ENCODE measurements around the gene HGFAC.

HGFAC gene

GRCh38 chr4:3413217-3413671 lies 28.5 kb upstream of the HGFAC start:
- TF ChIP-seq CTCF (IDR thresholded peaks at IDR 0.05; ENCODE audit: insufficient read depth, low read length, poor library complexity, severe bottlenecking) = no peak

GRCh38 chr4:3413675-3414420 lies 27.9 kb upstream of the HGFAC start:
- Histone ChIP-seq H3K27me3 (replicated peaks; ENCODE audit: control insufficient read depth, insufficient read depth, low read length) (no peaks in the 10 kb centered on the region; the same call in 1 of the 2 replicates), H3K36me3 (ENCODE audit: control insufficient read depth, insufficient read depth, low read length) (no peaks in the 10 kb centered on the region), H3K4me3 (replicated peaks; ENCODE audit: low read depth, low read length) (no peak overlapping the region)
- no peak for TF ChIP-seq CTCF (IDR thresholded peaks at IDR 0.05; ENCODE audit: insufficient read depth, low read length, poor library complexity, severe bottlenecking)
- DNase-seq (ENCODE audit: extremely low read depth, insufficient read length) = no peak

More at GRCh38 chr4:3413217-3413671, 28.5 kb upstream of the HGFAC start:
- DNase-seq (ENCODE audit: extremely low read depth, insufficient read length) = no peak
- H3K4me3 ChIP-seq (replicated peaks; ENCODE audit: low read depth, low read length) = no peak overlapping the region
- H3K27me3 ChIP-seq (replicated peaks; ENCODE audit: control insufficient read depth, insufficient read depth, low read length) = no peaks in the 10 kb centered on the region; the same call in 1 of the 2 replicates
- no peaks in the 10 kb centered on the region for H3K36me3 ChIP-seq (ENCODE audit: control insufficient read depth, insufficient read depth, low read length)

- Histone ChIP-seq H3K4me3 (replicated peaks; ENCODE audit: low read depth, low read length) (no peak overlapping the region), H3K27me3 (replicated peaks; ENCODE audit: control insufficient read depth, insufficient read depth, low read length) (no peaks in the 10 kb centered on the region; the same call in 1 of the 2 replicates), H3K36me3 (ENCODE audit: control insufficient read depth, insufficient read depth, low read length) (no peaks in the 10 kb centered on the region)
- no peak for TF ChIP-seq CTCF (IDR thresholded peaks at IDR 0.05; ENCODE audit: insufficient read depth, low read length, poor library complexity, severe bottlenecking)
- DNase-seq (ENCODE audit: extremely low read depth, insufficient read length) = no peak
Measured at GRCh38 chr4:3414421-3415279, 27.1 kb upstream of the HGFAC start.

GRCh38 chr4:3415471-3416141 lies 26.2 kb upstream of the HGFAC start:
- no peak for TF ChIP-seq CTCF (IDR thresholded peaks at IDR 0.05; ENCODE audit: insufficient read depth, low read length, poor library complexity, severe bottlenecking)
- Histone ChIP-seq H3K27me3 (replicated peaks; ENCODE audit: control insufficient read depth, insufficient read depth, low read length) (no peaks in the 10 kb centered on the region; the same call in 1 of the 2 replicates), H3K4me3 (replicated peaks; ENCODE audit: low read depth, low read length) (no peak overlapping the region), H3K36me3 (ENCODE audit: control insufficient read depth, insufficient read depth, low read length) (no peaks in the 10 kb centered on the region)
- DNase-seq (ENCODE audit: extremely low read depth, insufficient read length) = no peak

- no peaks in the 10 kb centered on the region; the same call in 1 of the 2 replicates for H3K27me3 ChIP-seq (replicated peaks; ENCODE audit: control insufficient read depth, insufficient read depth, low read length)
- DNase-seq (ENCODE audit: extremely low read depth, insufficient read length) = no peak
- no peak overlapping the region for H3K4me3 ChIP-seq (replicated peaks; ENCODE audit: low read depth, low read length)
- no peaks in the 10 kb centered on the region for H3K36me3 ChIP-seq (ENCODE audit: control insufficient read depth, insufficient read depth, low read length)
- no peak for TF ChIP-seq CTCF (IDR thresholded peaks at IDR 0.05; ENCODE audit: insufficient read depth, low read length, poor library complexity, severe bottlenecking)
Measured at GRCh38 chr4:3416270-3416669, 25.5 kb upstream of the HGFAC start.
